Measurements from ENCODE around the gene YIF1B. TPM values are rescaled to one million over a fixed set of nuclear protein-coding genes. Genes with fewer than 3 reads are reported as not detected.
A peak's percentile ranks its signal among the peaks of the same experiment; 100 is the strongest.

Gene YIF1B
- total and polyA plus RNA-seq, 9 of the 15 experiments (the other 6 are each of a cell fraction or from before 2014, with no cell fraction given), result 8.5 to 586 (median 323) TPM

DNA sequence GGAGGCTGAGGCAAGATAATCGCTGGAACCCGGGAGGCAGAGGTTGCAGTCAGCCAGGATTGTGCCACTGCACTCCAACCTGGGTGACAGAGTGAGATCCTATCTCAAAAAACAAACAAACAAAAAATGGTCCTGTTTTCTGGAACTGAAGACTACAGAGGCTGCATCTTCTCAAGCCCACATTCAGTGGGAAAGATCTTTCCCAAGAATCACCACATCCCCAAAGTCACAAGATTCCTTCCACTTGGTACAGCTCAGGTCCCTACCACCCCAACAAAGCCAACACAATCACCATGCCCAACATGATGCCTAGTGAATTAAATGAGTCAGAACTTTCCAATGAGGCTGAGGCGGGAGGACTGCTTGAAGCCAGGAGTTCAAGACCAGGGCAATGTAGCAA, 35.1 kb upstream of the YIF1B start:
- Histone ChIP-seq H3K4me2 (ENCODE audit: insufficient read depth, low read length) (no peak overlapping the region), H3K27me3 (ENCODE audit: control insufficient read depth in 2 of 2, insufficient read depth in 2 of 2, low read length in 2 of 2) (no peaks in the 10 kb centered on the region), H3K27ac (ENCODE audit: extremely low read depth, low read depth, low read length) (no peak overlapping the region), H3K4me1 (replicated peaks in 1 of 2; ENCODE audit: control insufficient read depth in 2 of 2, insufficient read depth in 2 of 2, low read length in 2 of 2) (peaks cover 0 to 4% of the 10 kb centered on the region in 2 experiments; a peak in 2 of 5 replicates), H4K20me1 (replicated peaks; ENCODE audit: control insufficient read depth, insufficient read depth, low read length) (no peaks in the 10 kb centered on the region), H3K4me3 (no peak overlapping the region), H3K79me2 (ENCODE audit: control insufficient read depth, insufficient read depth, low read length) (no peaks in the 10 kb centered on the region), H3K36me3 (ENCODE audit: control insufficient read depth, insufficient read depth, low read length) (no peaks in the 10 kb centered on the region), H3K9me3 (replicated peaks; ENCODE audit: control insufficient read depth, insufficient read depth, low read depth, low read length) (no peaks in the 10 kb centered on the region), H2AFZ (ENCODE audit: low read depth, low read length) (no peak overlapping the region), H3K9ac (ENCODE audit: insufficient read depth in 1 of 2, low read depth in 2 of 2, low read length in 2 of 2) (no peak overlapping the region), H3K9me1 (ENCODE audit: control insufficient read depth, insufficient read depth, low read length) (no peaks in the 10 kb centered on the region)
- ATAC-seq (no peak), DNase-seq (ENCODE audit: extremely low read depth in 1 of 4, low spot score in 3 of 4) (no peak), FAIRE-seq (no peak)
- ChIA-PET POLR2A (interaction anchor here (0.6 to 2.0 kb wide), 2 partner anchors 14 to 37 kb away, joined by 3 to 8 read pairs; partner anchors contain the start of gene GGN), CTCF (ENCODE audit: low intra/inter-chr PET ratio) (interaction anchor here (0.6 kb wide), 1 partner anchor 96 kb away, joined by 6 read pairs; no protein-coding TSS in a partner anchor)
- no TSS peak for BruUV-seq (replicated peaks)
- TF ChIP-seq, protein P1, sequence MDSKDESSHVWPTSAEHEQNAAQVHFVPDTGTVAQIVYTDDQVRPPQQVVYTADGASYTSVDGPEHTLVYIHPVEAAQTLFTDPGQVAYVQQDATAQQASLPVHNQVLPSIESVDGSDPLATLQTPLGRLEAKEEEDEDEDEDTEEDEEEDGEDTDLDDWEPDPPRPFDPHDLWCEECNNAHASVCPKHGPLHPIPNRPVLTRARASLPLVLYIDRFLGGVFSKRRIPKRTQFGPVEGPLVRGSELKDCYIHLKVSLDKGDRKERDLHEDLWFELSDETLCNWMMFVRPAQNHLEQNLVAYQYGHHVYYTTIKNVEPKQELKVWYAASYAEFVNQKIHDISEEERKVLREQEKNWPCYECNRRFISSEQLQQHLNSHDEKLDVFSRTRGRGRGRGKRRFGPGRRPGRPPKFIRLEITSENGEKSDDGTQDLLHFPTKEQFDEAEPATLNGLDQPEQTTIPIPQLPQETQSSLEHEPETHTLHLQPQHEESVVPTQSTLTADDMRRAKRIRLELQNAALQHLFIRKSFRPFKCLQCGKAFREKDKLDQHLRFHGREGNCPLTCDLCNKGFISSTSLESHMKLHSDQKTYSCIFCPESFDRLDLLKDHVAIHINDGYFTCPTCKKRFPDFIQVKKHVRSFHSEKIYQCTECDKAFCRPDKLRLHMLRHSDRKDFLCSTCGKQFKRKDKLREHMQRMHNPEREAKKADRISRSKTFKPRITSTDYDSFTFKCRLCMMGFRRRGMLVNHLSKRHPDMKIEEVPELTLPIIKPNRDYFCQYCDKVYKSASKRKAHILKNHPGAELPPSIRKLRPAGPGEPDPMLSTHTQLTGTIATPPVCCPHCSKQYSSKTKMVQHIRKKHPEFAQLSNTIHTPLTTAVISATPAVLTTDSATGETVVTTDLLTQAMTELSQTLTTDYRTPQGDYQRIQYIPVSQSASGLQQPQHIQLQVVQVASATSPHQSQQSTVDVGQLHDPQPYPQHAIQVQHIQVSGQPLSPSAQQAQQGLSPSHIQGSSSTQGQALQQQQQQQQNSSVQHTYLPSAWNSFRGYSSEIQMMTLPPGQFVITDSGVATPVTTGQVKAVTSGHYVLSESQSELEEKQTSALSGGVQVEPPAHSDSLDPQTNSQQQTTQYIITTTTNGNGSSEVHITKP (IDR thresholded peaks at IDR 0.05; ENCODE audit: partially characterized antibody), result peak; percentile 64
- TF ChIP-seq MAFG (tag; conservative IDR thresholded peaks at IDR 0.05), result no peak
- in situ Hi-C loops (cut with MboI), result no loop called here
- 37% methylated on average over 3 of the region's 3 CpGs for WGBS (ENCODE audit: insufficient coverage, low coverage, missing lambda C conversion rate)
- intact Hi-C loops (cut with micrococcal nuclease), result no loop called here

Data from K562 (cell line).